ENCODE data around the gene MSH3. TPM values are rescaled to one million over a fixed set of nuclear protein-coding genes. Genes with fewer than 3 reads are reported as not detected.
A peak's percentile ranks its signal among the peaks of the same experiment; 100 is the strongest.

MSH3 gene
- total and polyA plus RNA-seq, 2 of the 8 experiments (the other 6 are each of a cell fraction or from before 2014, with no cell fraction given): 3.6 to 22.6 TPM

- H4K8ac ChIP-seq (ENCODE audit: extremely low read depth, insufficient read depth, low read length): no peak overlapping the region
- peaks cover 0 to 5% (median 0%) of the 10 kb centered on the region in 4 experiments; a peak in 2 of 8 replicates for H3K36me3 ChIP-seq (ENCODE audit: control insufficient read depth in 2 of 4, insufficient read depth in 4 of 4, low read length in 3 of 4)
- H2BK5ac ChIP-seq (ENCODE audit: low read depth, low read length): no peak overlapping the region
- H2AFZ ChIP-seq (ENCODE audit: low read length): no peak overlapping the region
- no peaks in the 10 kb centered on the region for H3K4me1 ChIP-seq (replicated peaks in 1 of 4; ENCODE audit: control insufficient read depth in 3 of 4, insufficient read depth in 4 of 4, low read length in 3 of 4)
- no peaks in the 10 kb centered on the region for H3K23me2 ChIP-seq (ENCODE audit: low read depth, low read length)
- no peak overlapping the region for H4K5ac ChIP-seq (ENCODE audit: insufficient read length, low read depth, low read length)
- no peak overlapping the region for H3K9ac ChIP-seq (replicated peaks in 1 of 4; ENCODE audit: extremely low read depth in 1 of 4, low read depth in 3 of 4, low read length in 3 of 4)
- 93% methylated on average over 1 of the region's 1 CpG; no CpG with 5 or more reads in 1 of the 2 experiments for WGBS, 2 experiments (ENCODE audit: extremely low coverage in 1 of 2, insufficient coverage in 1 of 2, insufficient read length in 1 of 2, insufficient replicate concordance in 2 of 2, low coverage in 1 of 2, low lambda C conversion rate in 2 of 2, missing lambda C conversion rate in 1 of 2)
- no peak overlapping the region for H3K4ac ChIP-seq (replicated peaks; ENCODE audit: insufficient read length, low read depth, low read length)
- no peak overlapping the region for H2BK12ac ChIP-seq (ENCODE audit: low read depth, low read length)
- FAIRE-seq: peak; percentile 32
- H3K18ac ChIP-seq (ENCODE audit: extremely low read depth, low read length): no peak overlapping the region
- H3K27ac ChIP-seq (ENCODE audit: low read depth, low read length): no peak overlapping the region
- H3K14ac ChIP-seq (ENCODE audit: insufficient read length): no peak overlapping the region
- ChIA-PET POLR2A (ENCODE audit: partially characterized antibody) (no interaction called here), CTCF (ENCODE audit: partially characterized antibody) (no interaction called here)
- H3K9me3 ChIP-seq (ENCODE audit: insufficient read depth in 2 of 2, low read depth in 1 of 2, low read length in 1 of 2): no peaks in the 10 kb centered on the region
- no peak overlapping the region for H2AK5ac ChIP-seq (ENCODE audit: low read depth, low read length)
- H3K56ac ChIP-seq (replicated peaks; ENCODE audit: insufficient read length, low read depth, low read length): no peak overlapping the region
- no peak overlapping the region for H3K4me2 ChIP-seq (ENCODE audit: insufficient read depth in 1 of 2, low read depth in 2 of 2, low read length in 2 of 2)
- H2BK120ac ChIP-seq (replicated peaks; ENCODE audit: low read depth, low read length): no peak overlapping the region
- no peak overlapping the region for H2BK15ac ChIP-seq (ENCODE audit: low read length)
- no peak for TF ChIP-seq NANOG (IDR thresholded peaks at IDR 0.05; ENCODE audit: insufficient read depth, low read depth, low read length, poor library complexity, severe bottlenecking)
- H3K79me2 ChIP-seq (ENCODE audit: control insufficient read depth in 1 of 2, insufficient read depth in 2 of 2, low read length in 2 of 2): no peaks in the 10 kb centered on the region
- H3K79me1 ChIP-seq (ENCODE audit: low read depth, low read length): no peaks in the 10 kb centered on the region
- no peak for DNase-seq (ENCODE audit: low read depth in 1 of 2, low spot score in 2 of 2)
- no peak overlapping the region for H3K4me3 ChIP-seq (ENCODE audit: extremely low read depth in 1 of 4, insufficient read depth in 2 of 4, low read depth in 3 of 4, low read length in 4 of 4)
- H3K27me3 ChIP-seq (replicated peaks in 1 of 4; ENCODE audit: control insufficient read depth in 3 of 4, extremely low read depth in 1 of 4, insufficient read depth in 3 of 4, low read length in 3 of 4): no peaks in the 10 kb centered on the region
- no peak overlapping the region for H2BK20ac ChIP-seq (ENCODE audit: low read length)
- H3K23ac ChIP-seq (ENCODE audit: insufficient read length): no peak overlapping the region
- no peaks in the 10 kb centered on the region for H4K20me1 ChIP-seq (replicated peaks in 1 of 2; ENCODE audit: control insufficient read depth in 1 of 2, insufficient read depth in 2 of 2, low read length in 2 of 2)
- no peak overlapping the region for H4K91ac ChIP-seq (replicated peaks; ENCODE audit: insufficient read length, low read length)
These were observed 156.0 kb downstream of the MSH3 start for GRCh38 chr5:80810425-80810824.

Measured in H1 (cell line).